ENCODE results near the gene APOA1. TPM values are rescaled to one million over a fixed set of nuclear protein-coding genes. Genes with fewer than 3 reads are reported as not detected.

APOA1 gene
- total RNA-seq, 1 donor from 2014 or later, result 116 TPM

GRCh38 chr11:116857936-116858335, 20.5 kb upstream of the APOA1 start:
- TF ChIP-seq, protein P1, sequence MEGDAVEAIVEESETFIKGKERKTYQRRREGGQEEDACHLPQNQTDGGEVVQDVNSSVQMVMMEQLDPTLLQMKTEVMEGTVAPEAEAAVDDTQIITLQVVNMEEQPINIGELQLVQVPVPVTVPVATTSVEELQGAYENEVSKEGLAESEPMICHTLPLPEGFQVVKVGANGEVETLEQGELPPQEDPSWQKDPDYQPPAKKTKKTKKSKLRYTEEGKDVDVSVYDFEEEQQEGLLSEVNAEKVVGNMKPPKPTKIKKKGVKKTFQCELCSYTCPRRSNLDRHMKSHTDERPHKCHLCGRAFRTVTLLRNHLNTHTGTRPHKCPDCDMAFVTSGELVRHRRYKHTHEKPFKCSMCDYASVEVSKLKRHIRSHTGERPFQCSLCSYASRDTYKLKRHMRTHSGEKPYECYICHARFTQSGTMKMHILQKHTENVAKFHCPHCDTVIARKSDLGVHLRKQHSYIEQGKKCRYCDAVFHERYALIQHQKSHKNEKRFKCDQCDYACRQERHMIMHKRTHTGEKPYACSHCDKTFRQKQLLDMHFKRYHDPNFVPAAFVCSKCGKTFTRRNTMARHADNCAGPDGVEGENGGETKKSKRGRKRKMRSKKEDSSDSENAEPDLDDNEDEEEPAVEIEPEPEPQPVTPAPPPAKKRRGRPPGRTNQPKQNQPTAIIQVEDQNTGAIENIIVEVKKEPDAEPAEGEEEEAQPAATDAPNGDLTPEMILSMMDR (conservative IDR thresholded peaks at IDR 0.05), result no peak
- DNase-seq (ENCODE audit: extremely low spot score, unreplicated experiment), result no peak
- H3K4me3 Mint-ChIP-seq, result no peak overlapping the region

DNA sequence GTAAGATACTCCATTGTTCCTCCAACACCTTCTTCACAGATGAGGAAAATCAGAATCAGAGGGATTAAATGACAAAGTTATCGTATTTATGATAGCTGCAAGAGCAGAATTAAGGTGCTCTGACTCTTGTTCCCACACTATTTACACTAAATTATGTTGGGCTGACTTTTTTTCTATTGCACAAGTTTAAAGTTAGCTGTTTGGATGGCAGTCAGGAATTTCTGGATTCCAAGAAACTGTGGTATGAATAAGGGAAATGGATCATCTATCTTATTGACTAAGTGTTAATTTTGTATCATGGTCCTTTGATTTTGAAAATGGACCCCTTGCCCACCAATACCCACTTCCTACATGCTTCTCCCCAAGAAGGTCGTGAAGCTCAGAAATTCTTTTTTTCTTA, 19.9 kb upstream of the APOA1 start:
- no peaks in the 10 kb centered on the region for H3K9me3 Mint-ChIP-seq
- peaks cover 9% of the 10 kb centered on the region for H3K4me1 Mint-ChIP-seq (ENCODE audit: unreplicated experiment)
- H3K4me3 Mint-ChIP-seq, result no peak overlapping the region
- no peak overlapping the region for H3K27ac Mint-ChIP-seq
- no peaks in the 10 kb centered on the region for H3K27me3 Mint-ChIP-seq
- peaks cover 50% of the 10 kb centered on the region for H3K36me3 Mint-ChIP-seq
- TF ChIP-seq, protein P1 (conservative IDR thresholded peaks at IDR 0.05), result no peak
- no peak for DNase-seq (ENCODE audit: extremely low spot score, unreplicated experiment)

More at GRCh38 chr11:116857936-116858335, 20.5 kb upstream of the APOA1 start:
- Mint-ChIP-seq H3K27me3 (no peaks in the 10 kb centered on the region), H3K9me3 (no peaks in the 10 kb centered on the region), H3K27ac (no peak overlapping the region), H3K4me1 (ENCODE audit: unreplicated experiment) (peaks cover 2% of the 10 kb centered on the region), H3K36me3 (peaks cover 50% of the 10 kb centered on the region)

- TF ChIP-seq, protein P1 (conservative IDR thresholded peaks at IDR 0.05), result no peak
Measured at GRCh38 chr11:116856423-116856822, 19.0 kb upstream of the APOA1 start.

GRCh38 chr11:116855413-116855812, 18.0 kb upstream of the APOA1 start:
- Mint-ChIP-seq H3K27ac (no peak overlapping the region), H3K4me1 (ENCODE audit: unreplicated experiment) (peaks cover 9% of the 10 kb centered on the region), H3K27me3 (no peaks in the 10 kb centered on the region), H3K36me3 (peaks cover 41% of the 10 kb centered on the region), H3K4me3 (no peak overlapping the region), H3K9me3 (no peaks in the 10 kb centered on the region)
- no peak for DNase-seq (ENCODE audit: extremely low spot score, unreplicated experiment)
- TF ChIP-seq, protein P1 (conservative IDR thresholded peaks at IDR 0.05), result no peak

More at GRCh38 chr11:116856423-116856822, 19.0 kb upstream of the APOA1 start:
- H3K9me3 Mint-ChIP-seq, result no peaks in the 10 kb centered on the region
- no peak for DNase-seq (ENCODE audit: extremely low spot score, unreplicated experiment)
- H3K27me3 Mint-ChIP-seq, result no peaks in the 10 kb centered on the region
- H3K4me1 Mint-ChIP-seq (ENCODE audit: unreplicated experiment), result peaks cover 9% of the 10 kb centered on the region
- H3K4me3 Mint-ChIP-seq, result no peak overlapping the region
- peaks cover 46% of the 10 kb centered on the region for H3K36me3 Mint-ChIP-seq
- H3K27ac Mint-ChIP-seq, result no peak overlapping the region

- no peak for DNase-seq (ENCODE audit: extremely low spot score, unreplicated experiment)
Measured at GRCh38 chr11:116853461-116854073, 16.1 kb upstream of the APOA1 start.

More at GRCh38 chr11:116853461-116854073, 16.1 kb upstream of the APOA1 start:
- H3K4me3 Mint-ChIP-seq, result no peak overlapping the region
- peaks cover 43% of the 10 kb centered on the region for H3K36me3 Mint-ChIP-seq
- no peaks in the 10 kb centered on the region for H3K27me3 Mint-ChIP-seq
- no peaks in the 10 kb centered on the region for H3K9me3 Mint-ChIP-seq
- H3K27ac Mint-ChIP-seq, result peak overlapping the region; percentile 7
- H3K4me1 Mint-ChIP-seq (ENCODE audit: unreplicated experiment), result peaks cover 9% of the 10 kb centered on the region
- TF ChIP-seq, protein P1 (conservative IDR thresholded peaks at IDR 0.05), result no peak

Data from type B pancreatic cell (in vitro differentiated cells).